NCI-H748 treated with DMSO at 0.1 percent for 48 hours (cell line): ENCODE results near the gene FGF5.
"Not testable (repeated sequence)": the region's sequence is repeated elsewhere in the genome, so short reads cannot be mapped to it uniquely, and the experiment has no call there.

Source experiments
- DNase-seq: peaks from one replicate; lab custom pipeline; 2025; lab: John Stamatoyannopoulos, UW

FGF5 gene, protein sequence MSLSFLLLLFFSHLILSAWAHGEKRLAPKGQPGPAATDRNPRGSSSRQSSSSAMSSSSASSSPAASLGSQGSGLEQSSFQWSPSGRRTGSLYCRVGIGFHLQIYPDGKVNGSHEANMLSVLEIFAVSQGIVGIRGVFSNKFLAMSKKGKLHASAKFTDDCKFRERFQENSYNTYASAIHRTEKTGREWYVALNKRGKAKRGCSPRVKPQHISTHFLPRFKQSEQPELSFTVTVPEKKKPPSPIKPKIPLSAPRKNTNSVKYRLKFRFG

DNA sequence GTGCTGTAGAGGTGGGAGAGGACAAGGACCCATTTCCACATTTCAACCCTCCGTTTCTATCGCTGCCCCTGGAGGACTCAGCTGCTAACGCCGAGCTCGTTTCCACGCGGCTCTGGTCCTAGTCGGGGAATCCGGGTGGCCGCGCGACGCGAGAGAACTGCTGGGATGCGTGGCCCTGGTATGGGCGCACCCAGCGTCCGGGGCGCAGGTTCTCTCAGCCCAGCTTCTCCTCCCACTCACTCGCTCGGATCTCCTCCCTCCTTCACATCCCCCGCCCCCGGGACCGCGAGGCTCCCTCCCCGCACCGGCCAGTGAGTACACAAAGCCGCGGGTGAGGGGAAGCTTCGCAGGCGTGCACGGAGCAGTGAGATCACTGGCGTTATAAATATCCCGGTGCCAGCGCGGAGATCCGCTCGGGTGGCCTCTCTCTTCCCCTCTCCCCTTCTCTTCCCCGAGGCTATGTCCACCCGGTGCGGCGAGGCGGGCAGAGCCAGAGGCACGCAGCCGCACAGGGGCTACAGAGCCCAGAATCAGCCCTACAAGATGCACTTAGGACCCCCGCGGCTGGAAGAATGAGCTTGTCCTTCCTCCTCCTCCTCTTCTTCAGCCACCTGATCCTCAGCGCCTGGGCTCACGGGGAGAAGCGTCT, at the start of gene FGF5:
Gene FGF5, plus strand, starts transcription at position 412 of the 649 bp plus-strand sequence. Its CDS starts 161 bp downstream, at position 573.
- peak; percentile 46 for DNase-seq

DNA sequence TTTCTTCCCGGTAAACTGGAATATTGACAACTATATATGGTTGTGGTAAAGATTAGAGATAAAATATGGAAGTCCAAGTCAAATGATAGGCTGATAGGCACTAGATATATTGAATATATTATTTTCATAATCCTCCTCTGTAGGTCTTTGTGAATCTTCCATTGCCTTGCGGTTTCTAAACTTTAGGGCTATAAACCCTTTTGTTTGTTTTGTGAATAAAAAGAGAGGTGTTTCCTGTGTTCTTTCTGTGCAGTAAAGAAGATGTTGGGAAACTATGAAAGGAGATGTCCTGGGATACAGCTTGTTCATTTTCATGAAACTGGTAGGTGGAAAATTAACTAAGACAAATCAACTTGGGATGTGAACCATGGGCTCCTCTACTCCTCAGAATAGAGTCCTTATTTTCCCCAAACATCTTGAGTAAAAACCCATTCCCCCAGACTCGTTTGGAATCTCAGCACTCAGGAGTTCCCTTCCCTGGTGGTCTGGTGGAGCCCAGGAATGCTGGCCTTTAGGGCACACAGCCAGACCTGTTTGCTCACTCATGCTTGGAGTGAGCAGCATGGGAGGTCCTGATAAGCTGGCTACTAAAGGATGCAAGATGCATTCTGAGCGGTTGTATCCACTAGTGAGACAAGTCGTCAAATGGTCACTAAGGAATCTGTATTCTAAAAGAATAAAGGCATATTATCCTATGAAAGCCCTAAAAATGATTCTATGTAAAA, 47.0 kb upstream of the FGF5 start:
- DNase-seq: no peak

DNA sequence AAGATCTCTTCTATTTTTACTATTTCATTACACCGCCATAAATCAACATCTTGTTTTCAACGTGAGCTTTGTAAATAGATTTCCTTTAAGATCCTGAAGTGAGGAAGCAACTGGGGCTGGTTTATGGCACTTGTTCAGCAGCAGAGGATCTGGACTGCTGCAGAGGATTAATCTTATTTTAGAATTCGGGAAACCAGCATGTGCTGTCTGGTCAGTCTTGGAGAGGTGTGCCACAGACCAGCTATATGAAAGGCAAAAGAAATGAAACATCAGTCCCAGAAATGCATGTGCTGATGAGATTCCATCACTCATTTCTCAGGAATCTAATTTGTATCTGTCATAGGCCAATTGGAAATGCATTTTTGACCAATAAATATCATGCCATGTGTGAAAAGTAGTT, 45.8 kb upstream of the FGF5 start:
- DNase-seq: no peak

DNA sequence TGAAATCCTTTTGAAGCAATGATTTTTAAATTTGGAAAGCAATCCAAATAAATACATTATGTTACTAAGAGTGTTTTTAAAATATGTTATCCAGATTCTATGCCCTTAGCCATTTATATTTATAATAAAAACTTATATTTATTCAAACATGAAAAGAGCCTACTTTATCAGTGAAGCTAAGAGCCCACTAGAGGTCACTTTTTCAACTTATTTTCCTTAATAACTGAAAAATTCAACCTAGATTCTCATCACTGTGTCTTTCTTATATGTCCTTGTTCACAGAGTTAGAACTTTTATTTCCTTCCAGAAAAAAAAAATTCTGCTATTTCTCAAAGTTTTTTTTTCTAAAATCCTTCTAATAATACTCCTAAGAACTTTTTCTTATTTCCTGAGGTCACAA, 45.3 kb upstream of the FGF5 start:
- DNase-seq: peak; percentile 30

DNA sequence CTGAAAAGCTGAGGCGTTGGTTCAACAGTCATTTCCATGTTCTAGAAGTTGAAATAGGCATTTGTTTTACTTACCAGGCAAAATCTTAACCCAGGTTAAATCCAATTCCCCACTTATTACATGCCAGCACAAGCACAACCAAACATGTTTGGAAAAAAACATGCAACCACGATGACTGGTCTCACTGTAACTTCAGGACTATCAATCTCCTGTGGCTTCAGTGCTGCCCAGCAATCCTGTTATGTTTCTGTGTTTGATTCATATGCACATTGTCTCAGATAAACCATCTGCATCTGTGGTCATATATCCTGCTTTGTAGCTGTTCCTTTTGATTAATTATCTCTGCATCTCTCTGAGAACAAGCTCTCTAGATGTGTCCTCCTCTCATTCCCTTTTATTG, 40.9 kb upstream of the FGF5 start:
- no peak for DNase-seq

- no peak for DNase-seq
Measured at GRCh38 chr4:80226094-80226493, 40.4 kb upstream of the FGF5 start.

DNA sequence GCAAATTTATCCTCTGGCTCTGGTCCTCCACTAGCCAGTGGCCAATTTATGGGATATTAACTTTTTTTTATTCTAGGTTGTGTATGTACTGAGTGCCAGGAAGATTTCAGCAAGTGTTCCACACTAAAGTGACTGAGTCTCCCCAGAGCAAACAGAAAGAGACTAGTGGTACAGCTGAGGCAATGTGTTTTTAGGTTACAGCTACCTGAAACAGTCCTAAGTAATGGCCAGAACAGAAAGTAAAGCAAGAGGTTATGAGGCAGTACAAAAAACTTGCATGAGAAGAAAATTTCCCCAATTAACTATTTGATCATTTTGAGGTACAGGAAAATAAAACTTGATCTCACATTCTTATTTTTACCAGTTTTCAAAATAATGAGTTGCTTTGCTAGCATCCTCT, 38.0 kb upstream of the FGF5 start:
- DNase-seq: no peak

GRCh38 chr4:80229128-80229527, 37.3 kb upstream of the FGF5 start:
- DNase-seq: no peak

DNA sequence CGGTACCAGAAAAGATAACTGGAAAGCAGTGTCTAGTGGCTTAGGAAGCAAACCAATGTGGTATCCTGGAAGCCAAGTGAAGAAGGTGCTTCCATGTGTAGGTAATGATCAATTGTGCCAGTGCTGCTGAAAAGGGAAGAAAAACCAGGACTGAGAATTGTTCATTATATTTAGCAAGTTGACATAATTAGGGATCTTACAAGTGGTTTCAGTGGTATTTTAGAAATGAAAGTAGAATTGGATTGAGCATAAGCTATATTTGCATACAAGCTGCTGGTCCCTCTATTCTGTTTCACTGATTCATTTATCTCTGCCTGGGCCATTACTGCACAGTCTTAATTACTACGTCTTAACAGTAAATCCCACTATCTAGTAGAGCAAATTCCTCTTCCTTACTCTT, 36.9 kb upstream of the FGF5 start:
- no peak for DNase-seq

GRCh38 chr4:80231180-80231579, 35.3 kb upstream of the FGF5 start:
- no peak for DNase-seq

- no peak for DNase-seq
Measured at GRCh38 chr4:80232707-80233370, 33.6 kb upstream of the FGF5 start.

DNA sequence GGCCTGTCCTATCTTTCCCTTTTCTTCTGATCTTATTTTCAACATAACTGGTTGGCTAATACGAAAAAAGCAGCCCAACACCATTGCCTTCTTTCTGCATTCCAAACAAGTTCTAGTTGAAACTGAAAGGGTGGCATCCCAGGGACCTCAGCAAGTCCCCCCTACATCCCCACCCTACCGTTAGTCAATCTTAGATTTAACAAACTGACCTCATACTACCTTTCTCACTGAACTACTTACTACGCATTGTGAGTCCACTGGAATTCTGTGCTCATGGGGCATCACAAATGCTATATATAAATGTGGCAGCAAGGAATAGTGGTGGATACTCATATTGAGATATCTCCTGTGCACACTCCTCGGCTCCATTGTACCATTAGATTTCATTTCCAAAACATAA, 33.1 kb upstream of the FGF5 start:
- DNase-seq: no peak

DNA sequence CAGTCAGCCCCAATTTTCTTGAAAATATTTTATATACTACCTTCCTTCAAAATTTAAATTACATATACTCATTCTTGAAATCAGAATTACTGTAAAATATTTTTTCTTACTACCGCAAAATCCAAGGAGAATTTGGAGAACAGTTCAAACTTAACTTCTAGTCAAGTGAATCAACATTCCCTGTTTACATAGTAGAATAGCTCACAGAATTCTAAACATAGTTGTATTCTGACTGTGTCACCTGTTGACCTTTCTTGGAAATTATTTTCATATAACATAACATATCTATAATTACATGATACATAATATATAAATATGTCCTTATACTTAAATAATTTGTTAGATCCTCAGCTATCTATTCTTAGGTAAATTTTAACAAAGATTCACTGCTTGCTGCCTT, 31.0 kb upstream of the FGF5 start:
- DNase-seq: no peak

GRCh38 chr4:80237992-80238391, 28.5 kb upstream of the FGF5 start:
- no peak for DNase-seq

GRCh38 chr4:80239480-80240150, 26.8 kb upstream of the FGF5 start:
- no peak for DNase-seq

DNA sequence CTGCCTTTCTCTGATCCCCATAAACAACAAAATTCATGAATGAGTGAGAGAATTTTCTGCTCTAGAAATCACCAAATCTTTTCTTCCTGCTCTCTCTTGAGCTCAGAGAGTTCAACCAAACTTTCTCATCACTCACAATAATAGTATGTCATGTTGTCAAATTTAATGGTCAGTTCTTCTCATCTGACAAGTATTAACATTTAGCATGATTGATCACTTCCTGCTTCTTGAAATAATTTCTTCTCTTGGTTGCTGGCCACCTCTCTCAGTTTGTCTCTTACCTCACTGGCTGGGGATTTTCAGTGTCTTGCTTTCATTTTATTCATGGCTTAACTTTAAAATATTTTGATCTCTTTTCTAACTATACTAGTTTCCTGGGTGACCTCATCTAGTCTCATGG, 25.5 kb upstream of the FGF5 start:
- no peak for DNase-seq

DNA sequence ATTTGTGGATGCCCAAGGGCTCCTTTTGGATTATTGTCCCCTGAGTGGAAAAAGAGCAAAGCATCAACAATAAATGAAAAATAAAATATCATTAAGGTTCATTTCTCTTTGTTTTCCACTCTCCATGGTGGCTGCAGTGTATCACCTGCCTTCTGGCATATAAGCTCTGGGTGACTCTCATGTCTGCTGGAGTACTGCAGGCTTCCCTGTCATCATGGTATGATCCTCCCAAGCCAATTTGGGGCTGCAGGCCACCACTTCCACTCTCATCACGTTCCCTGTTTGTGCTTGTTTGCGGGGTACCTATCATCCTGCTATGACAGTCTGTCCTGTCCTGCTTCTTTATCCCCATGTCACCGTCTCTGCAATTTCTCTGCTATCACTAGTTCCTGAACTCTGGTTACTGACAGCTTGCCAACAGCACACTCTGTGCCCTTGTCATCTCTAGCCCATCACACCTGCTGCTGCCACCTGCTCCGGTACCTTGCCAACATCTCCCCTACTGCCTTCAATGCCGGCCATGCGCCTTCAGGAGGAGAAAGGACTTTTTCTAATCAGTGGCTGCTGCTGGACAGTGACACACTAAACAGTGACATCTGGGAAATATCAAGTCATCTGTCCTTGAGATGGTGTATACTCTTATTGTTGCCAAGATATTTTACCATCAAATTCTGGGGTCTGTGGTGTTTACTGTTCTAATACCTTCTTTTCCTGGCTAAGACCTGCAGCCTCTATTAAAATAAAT, 23.0 kb upstream of the FGF5 start:
- no peak for DNase-seq

GRCh38 chr4:80247484-80247883, 19.0 kb upstream of the FGF5 start:
- DNase-seq: not testable (repeated sequence)

GRCh38 chr4:80249144-80249543, 17.3 kb upstream of the FGF5 start:
- no peak for DNase-seq

- no peak for DNase-seq
Measured at GRCh38 chr4:80252427-80252826, 14.0 kb upstream of the FGF5 start.

- DNase-seq: no peak
Measured at GRCh38 chr4:80252953-80253352, 13.5 kb upstream of the FGF5 start.
